Epithelial cell of esophagus (primary cell): Measurements from ENCODE around the gene SNX24.

Experiments
- DNase-seq: peaks from one replicate; pipeline ENCODE4 v3.0.0; 2010; ENCODE audit warnings: low read depth
- H3K4me3 ChIP-seq: 2 replicates; pipeline ENCODE4 v1.5.1; 2011; ENCODE audit warnings: mild to moderate bottlenecking, low read length, control low read depth
- TF ChIP-seq, protein P1 (sequence below): IDR thresholded peaks from 2 replicates; pipeline ENCODE4 v1.5.1; 2011; ENCODE audit warnings: low read depth, mild to moderate bottlenecking, low read length, control low read depth, inconsistent platforms; ENCODE audit not compliant: insufficient read depth; ENCODE audit errors: missing control alignments

The SNX24 gene

GRCh38 chr5:122947772-122948171 is 102.4 kb downstream of the SNX24 start:
- no peak for DNase-seq
- no peak overlapping the region for H3K4me3 ChIP-seq
- TF ChIP-seq, protein P1, sequence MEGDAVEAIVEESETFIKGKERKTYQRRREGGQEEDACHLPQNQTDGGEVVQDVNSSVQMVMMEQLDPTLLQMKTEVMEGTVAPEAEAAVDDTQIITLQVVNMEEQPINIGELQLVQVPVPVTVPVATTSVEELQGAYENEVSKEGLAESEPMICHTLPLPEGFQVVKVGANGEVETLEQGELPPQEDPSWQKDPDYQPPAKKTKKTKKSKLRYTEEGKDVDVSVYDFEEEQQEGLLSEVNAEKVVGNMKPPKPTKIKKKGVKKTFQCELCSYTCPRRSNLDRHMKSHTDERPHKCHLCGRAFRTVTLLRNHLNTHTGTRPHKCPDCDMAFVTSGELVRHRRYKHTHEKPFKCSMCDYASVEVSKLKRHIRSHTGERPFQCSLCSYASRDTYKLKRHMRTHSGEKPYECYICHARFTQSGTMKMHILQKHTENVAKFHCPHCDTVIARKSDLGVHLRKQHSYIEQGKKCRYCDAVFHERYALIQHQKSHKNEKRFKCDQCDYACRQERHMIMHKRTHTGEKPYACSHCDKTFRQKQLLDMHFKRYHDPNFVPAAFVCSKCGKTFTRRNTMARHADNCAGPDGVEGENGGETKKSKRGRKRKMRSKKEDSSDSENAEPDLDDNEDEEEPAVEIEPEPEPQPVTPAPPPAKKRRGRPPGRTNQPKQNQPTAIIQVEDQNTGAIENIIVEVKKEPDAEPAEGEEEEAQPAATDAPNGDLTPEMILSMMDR: no peak

DNA sequence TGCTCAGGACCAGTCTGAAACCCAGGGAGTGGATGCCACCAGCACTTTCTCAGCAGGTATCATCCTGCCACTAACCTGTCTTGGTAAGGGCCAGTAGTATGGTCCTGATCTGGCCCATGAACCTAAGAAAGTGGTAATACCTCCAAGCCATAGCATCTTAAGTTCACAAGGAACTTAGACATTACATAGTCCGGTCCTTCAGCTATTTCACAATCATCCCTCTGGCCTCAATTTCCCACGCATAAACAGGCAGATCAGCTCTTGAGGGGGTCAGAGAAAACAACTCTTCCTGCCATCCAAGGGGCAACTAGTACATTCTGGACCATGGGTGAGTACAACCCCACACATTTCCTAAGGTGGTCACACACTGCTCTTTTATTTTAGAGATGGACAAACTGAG is 102.9 kb downstream of the SNX24 start:
- H3K4me3 ChIP-seq: no peak overlapping the region
- DNase-seq: no peak
- TF ChIP-seq, protein P1: no peak

- DNase-seq: peak; percentile 8
- no peak overlapping the region for H3K4me3 ChIP-seq
- TF ChIP-seq, protein P1: no peak
Measured at GRCh38 chr5:122951658-122952057, 106.2 kb downstream of the SNX24 start.

DNA sequence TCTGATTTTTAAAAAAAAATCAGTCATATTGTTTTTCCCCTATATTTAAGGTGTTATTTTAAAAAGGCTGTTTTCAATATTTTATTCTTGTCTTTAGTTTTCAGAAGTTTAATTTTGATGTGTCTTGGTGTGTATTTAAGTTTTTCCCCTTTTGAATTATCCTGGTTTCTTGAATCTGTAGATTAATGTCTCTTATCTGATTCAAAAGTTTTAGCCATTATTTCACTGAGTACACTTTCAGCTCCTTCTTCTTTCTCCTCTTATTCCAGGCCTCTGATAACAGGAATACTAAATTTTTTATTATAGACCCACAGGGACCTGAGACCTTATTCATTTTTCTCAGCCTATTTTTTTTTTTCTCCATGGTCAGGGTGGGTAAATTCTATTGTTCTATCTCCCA is 109.3 kb downstream of the SNX24 start:
- no peak overlapping the region for H3K4me3 ChIP-seq
- TF ChIP-seq, protein P1: no peak
- DNase-seq: no peak

- DNase-seq: no peak
- no peak overlapping the region for H3K4me3 ChIP-seq
- TF ChIP-seq, protein P1: no peak
Measured at GRCh38 chr5:122957457-122957856, 112.0 kb downstream of the SNX24 start.

GRCh38 chr5:122959740-122960445 is 114.5 kb downstream of the SNX24 start:
- no peak overlapping the region for H3K4me3 ChIP-seq
- DNase-seq: no peak
- TF ChIP-seq, protein P1: no peak

DNA sequence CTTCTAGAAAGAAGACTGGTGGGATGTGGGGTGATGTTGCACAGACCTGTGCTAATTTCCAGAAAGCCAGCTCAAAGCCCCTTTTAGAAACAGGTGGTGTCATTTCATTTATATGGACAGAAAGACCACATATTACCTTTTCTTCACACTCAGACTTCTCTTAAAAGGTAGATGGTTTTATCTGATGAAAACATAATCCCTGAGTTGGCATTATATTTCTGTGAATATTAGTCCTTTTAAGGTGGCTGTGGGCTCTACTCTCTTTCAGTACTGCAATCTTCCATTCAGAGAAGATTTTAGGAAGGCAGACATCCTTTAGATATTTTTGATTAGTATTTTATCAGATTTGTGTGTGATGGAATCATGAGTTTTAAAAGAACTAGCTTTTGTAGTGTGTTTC is 117.9 kb downstream of the SNX24 start:
- no peak for DNase-seq
- TF ChIP-seq, protein P1: no peak
- H3K4me3 ChIP-seq: no peak overlapping the region
